DMS114 treated with DMSO at 0.1 percent for 48 hours (cell line): Measurements from ENCODE around the gene CTNNA1.
"Not testable (repeated sequence)": the region's sequence is repeated elsewhere in the genome, so short reads cannot be mapped to it uniquely, and the experiment has no call there.

Experiments
- DNase-seq: peaks from one replicate; lab custom pipeline; 2025; ENCODE audit not compliant: unreplicated experiment; lab: John Stamatoyannopoulos, UW

The CTNNA1 gene

GRCh38 chr5:138889994-138890393 is 136.8 kb downstream of the CTNNA1 start:
- DNase-seq = no peak

GRCh38 chr5:138890644-138891043 is 137.4 kb downstream of the CTNNA1 start:
- DNase-seq = no peak

- DNase-seq = no peak
Measured at GRCh38 chr5:138895918-138896317, 142.7 kb downstream of the CTNNA1 start.

- no peak for DNase-seq
Measured at GRCh38 chr5:138898299-138898698, 145.1 kb downstream of the CTNNA1 start.

GRCh38 chr5:138898742-138899141 is 145.5 kb downstream of the CTNNA1 start:
- DNase-seq = no peak

- no peak for DNase-seq
Measured at GRCh38 chr5:138900281-138900965, 147.2 kb downstream of the CTNNA1 start.

GRCh38 chr5:138901716-138902115 is 148.5 kb downstream of the CTNNA1 start:
- no peak for DNase-seq

- DNase-seq = no peak
Measured at GRCh38 chr5:138903130-138903775, 150.0 kb downstream of the CTNNA1 start.

GRCh38 chr5:138905541-138905940 is 152.3 kb downstream of the CTNNA1 start:
- no peak for DNase-seq

GRCh38 chr5:138909734-138910133 is 156.5 kb downstream of the CTNNA1 start:
- DNase-seq = no peak

- no peak for DNase-seq
Measured at GRCh38 chr5:138910546-138911185, 157.4 kb downstream of the CTNNA1 start.

- no peak for DNase-seq
Measured at GRCh38 chr5:138911441-138911840, 158.2 kb downstream of the CTNNA1 start.

- no peak for DNase-seq
Measured at GRCh38 chr5:138912093-138912492, 158.9 kb downstream of the CTNNA1 start.

- no peak for DNase-seq
Measured at GRCh38 chr5:138913773-138914172, 160.5 kb downstream of the CTNNA1 start.

- DNase-seq = no peak
Measured at GRCh38 chr5:138914338-138914737, 161.1 kb downstream of the CTNNA1 start.

- no peak for DNase-seq
Measured at GRCh38 chr5:138918686-138919085, 165.5 kb downstream of the CTNNA1 start.

- DNase-seq = no peak
Measured at GRCh38 chr5:138920181-138920580, 167.0 kb downstream of the CTNNA1 start.

- DNase-seq = not testable (repeated sequence)
Measured at GRCh38 chr5:138921362-138921761, 168.1 kb downstream of the CTNNA1 start.

- no peak for DNase-seq
Measured at GRCh38 chr5:138922494-138922893, 169.3 kb downstream of the CTNNA1 start.

- no peak for DNase-seq
Measured at GRCh38 chr5:138925090-138925635, 171.9 kb downstream of the CTNNA1 start.

GRCh38 chr5:138926257-138926656 is 173.0 kb downstream of the CTNNA1 start:
- no peak for DNase-seq
